ENCODE data around the gene KLHL29. TPM values are rescaled to one million over a fixed set of nuclear protein-coding genes. Genes with fewer than 3 reads are reported as not detected.

Gene KLHL29
- polyA plus RNA-seq, 6 donors from 2014 or later, result 0.08 to 0.50 (median 0.28) TPM; not detected in 2

GRCh38 chr2:23422089-23423061 is 37.4 kb downstream of the KLHL29 start:
- H3K4me3 Mint-ChIP-seq, result no peak overlapping the region
- H3K9me3 Mint-ChIP-seq, result no peaks in the 10 kb centered on the region
- ATAC-seq (ENCODE audit: low read depth in 2 of 2) (no peak), DNase-seq (no peak)
- H3K27ac Mint-ChIP-seq, result no peak overlapping the region
- peaks cover 0 to 7% (median 0%) of the 10 kb centered on the region in 3 donors for H3K27me3 Mint-ChIP-seq
- H3K36me3 Mint-ChIP-seq, result no peaks in the 10 kb centered on the region
- no peaks in the 10 kb centered on the region for H3K4me1 Mint-ChIP-seq

DNA sequence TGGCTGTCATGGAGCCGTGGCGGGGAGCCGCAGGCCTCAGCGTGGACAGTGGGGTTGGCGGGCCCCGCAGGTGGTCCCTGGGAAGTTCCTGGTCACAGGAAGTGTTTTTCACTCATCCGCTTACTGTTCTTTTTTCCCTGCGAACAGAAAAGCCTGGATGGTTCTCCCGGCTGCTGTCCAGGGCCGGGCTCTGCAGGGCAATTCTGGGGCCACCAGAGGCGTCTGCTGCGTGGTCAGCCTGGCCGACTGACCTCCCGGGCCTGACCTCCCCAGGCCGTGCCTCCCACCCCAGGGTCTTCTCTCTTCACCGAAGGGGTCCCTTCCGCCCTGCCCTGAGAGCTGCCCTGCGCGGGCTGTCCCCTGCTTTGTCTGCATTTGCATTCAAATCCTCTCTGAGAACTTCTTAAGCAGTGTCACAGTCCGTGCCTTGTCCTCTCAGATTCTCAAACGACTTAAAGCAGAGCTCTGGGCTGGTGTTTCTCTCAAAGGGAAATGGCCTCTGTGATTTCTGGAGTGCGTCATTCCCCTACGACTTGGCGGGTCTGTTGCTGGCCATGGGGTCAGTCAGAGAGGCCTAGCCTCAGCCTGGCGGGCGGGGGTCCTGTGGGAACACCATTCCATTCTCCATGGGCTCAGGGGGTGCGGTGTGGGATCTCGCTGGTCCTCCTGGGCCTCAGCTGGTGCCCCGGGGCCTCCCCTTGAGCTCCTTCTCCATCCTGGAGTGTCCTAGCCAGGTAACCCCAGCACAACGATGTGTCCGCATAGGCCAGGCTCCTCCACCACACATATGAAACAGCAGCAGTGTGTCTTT is 38.3 kb downstream of the KLHL29 start:
- ATAC-seq (ENCODE audit: low read depth in 2 of 2), result no peak
- no peak overlapping the region for H3K4me3 Mint-ChIP-seq

GRCh38 chr2:23423873-23424680 is 39.1 kb downstream of the KLHL29 start:
- Mint-ChIP-seq H3K9me3 (no peaks in the 10 kb centered on the region), H3K27ac (no peak overlapping the region), H3K4me3 (no peak overlapping the region), H3K4me1 (no peaks in the 10 kb centered on the region), H3K27me3 (peaks cover 0 to 7% (median 0%) of the 10 kb centered on the region in 3 donors), H3K36me3 (no peaks in the 10 kb centered on the region)
- DNase-seq (no peak), ATAC-seq (ENCODE audit: low read depth in 2 of 2) (no peak)

More for the DNA sequence above, 38.3 kb downstream of the KLHL29 start:
- DNase-seq, result no peak
- Mint-ChIP-seq H3K27me3 (peaks cover 0 to 7% (median 0%) of the 10 kb centered on the region in 3 donors), H3K27ac (no peak overlapping the region), H3K9me3 (no peaks in the 10 kb centered on the region), H3K4me1 (no peaks in the 10 kb centered on the region), H3K36me3 (no peaks in the 10 kb centered on the region)

- Mint-ChIP-seq H3K27ac (peak overlapping the region in 1 of 6 donors; percentile 39), H3K27me3 (peaks cover 3 to 7% (median 5%) of the 10 kb centered on the region in 3 donors), H3K4me3 (no peak overlapping the region), H3K36me3 (no peaks in the 10 kb centered on the region), H3K4me1 (no peaks in the 10 kb centered on the region), H3K9me3 (no peaks in the 10 kb centered on the region)
- ATAC-seq (ENCODE audit: low read depth in 2 of 2), result no peak
- no peak for DNase-seq
Measured at GRCh38 chr2:23425338-23425871, 40.4 kb downstream of the KLHL29 start.

DNA sequence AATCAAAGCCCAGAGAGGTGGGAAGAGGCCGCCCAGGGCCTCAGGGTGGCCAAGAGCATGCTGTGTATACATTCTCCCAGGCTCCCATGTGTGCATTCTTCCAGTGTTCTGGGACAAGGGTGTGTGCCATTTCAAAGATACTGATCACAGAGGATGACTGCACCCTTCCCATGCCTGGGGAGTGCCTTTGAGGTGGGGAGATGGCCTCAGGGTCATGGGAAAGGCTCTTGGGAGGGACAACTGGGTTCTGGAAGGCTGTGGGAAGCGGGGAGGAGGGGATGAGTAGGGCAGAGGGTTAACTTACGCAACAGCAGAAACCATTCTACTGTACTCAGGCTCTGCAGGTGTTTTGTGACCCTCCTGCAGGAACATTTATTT is 40.9 kb downstream of the KLHL29 start:
- no peaks in the 10 kb centered on the region for H3K9me3 Mint-ChIP-seq
- peaks cover 5 to 7% (median 7%) of the 10 kb centered on the region in 3 donors for H3K27me3 Mint-ChIP-seq
- peak overlapping the region in 1 of 6 donors; percentile 39 for H3K27ac Mint-ChIP-seq
- DNase-seq (no peak), ATAC-seq (ENCODE audit: low read depth in 2 of 2) (no peak)
- no peaks in the 10 kb centered on the region for H3K4me1 Mint-ChIP-seq
- H3K4me3 Mint-ChIP-seq, result no peak overlapping the region
- H3K36me3 Mint-ChIP-seq, result no peaks in the 10 kb centered on the region

- no peak for DNase-seq
- ATAC-seq (ENCODE audit: low read depth in 2 of 2), result no peak
- Mint-ChIP-seq H3K27ac (no peak overlapping the region), H3K4me3 (no peak overlapping the region), H3K4me1 (no peaks in the 10 kb centered on the region), H3K27me3 (peaks cover 7 to 9% (median 7%) of the 10 kb centered on the region in 3 donors), H3K36me3 (no peaks in the 10 kb centered on the region), H3K9me3 (no peaks in the 10 kb centered on the region)
Measured at GRCh38 chr2:23426263-23426905, 41.4 kb downstream of the KLHL29 start.

DNA sequence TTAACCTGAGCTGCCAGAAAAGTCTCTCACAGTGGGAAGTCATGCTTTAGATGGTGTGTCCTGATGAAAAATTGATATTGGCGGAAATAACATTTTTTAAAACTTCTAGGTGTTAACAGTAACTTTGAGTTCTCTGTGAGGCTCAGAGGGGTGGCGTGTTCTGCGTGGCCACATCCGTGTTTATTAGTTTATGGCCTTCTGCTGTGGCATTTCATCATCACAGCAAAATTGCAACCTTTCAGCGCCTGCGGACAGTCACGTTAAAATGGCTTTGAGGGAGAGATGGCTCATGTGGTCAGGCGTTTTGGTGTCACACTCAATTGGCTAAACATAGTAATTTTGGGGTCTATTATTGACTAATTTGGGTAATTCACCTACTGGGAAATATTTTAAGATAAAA is 42.4 kb downstream of the KLHL29 start:
- ATAC-seq (ENCODE audit: low read depth in 2 of 2) (no peak), DNase-seq (no peak)
- H3K9me3 Mint-ChIP-seq, result no peaks in the 10 kb centered on the region
- no peak overlapping the region for H3K27ac Mint-ChIP-seq
- no peaks in the 10 kb centered on the region for H3K36me3 Mint-ChIP-seq
- no peak overlapping the region for H3K4me3 Mint-ChIP-seq
- peaks cover 7 to 15% (median 12%) of the 10 kb centered on the region in 3 donors for H3K27me3 Mint-ChIP-seq
- H3K4me1 Mint-ChIP-seq, result no peaks in the 10 kb centered on the region

DNA sequence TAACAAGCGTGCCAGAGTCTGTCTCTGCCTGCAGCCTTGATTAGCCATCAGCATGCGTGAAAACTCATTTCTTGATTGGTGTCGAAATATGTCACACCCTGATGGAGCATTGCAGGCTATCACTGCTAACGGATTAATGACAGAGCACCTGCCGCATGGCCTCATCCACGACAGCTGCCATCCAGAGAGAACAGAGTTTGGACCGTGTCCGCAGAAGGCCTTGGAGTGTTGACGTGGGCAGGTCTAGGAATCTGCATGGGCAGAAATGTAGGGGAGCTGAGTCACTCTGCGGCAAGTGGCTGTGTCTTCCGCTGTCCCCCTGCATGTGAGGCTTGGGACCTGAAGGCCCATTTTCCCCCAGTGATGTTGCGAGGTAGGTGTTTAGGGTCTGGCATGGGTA is 43.0 kb downstream of the KLHL29 start:
- Mint-ChIP-seq H3K27me3 (peaks cover 7 to 18% (median 12%) of the 10 kb centered on the region in 3 donors), H3K4me3 (no peak overlapping the region), H3K27ac (no peak overlapping the region), H3K36me3 (no peaks in the 10 kb centered on the region), H3K4me1 (no peaks in the 10 kb centered on the region), H3K9me3 (peaks cover 0 to 2% (median 0%) of the 10 kb centered on the region in 7 donors)
- ATAC-seq (ENCODE audit: low read depth in 2 of 2), result no peak
- DNase-seq, result no peak

GRCh38 chr2:23429036-23429435 is 44.1 kb downstream of the KLHL29 start:
- Mint-ChIP-seq H3K4me3 (peak overlapping the region in 1 of 8 donors; percentile 34), H3K4me1 (peaks cover 0 to 3% (median 0%) of the 10 kb centered on the region in 3 donors), H3K9me3 (peaks cover 0 to 2% (median 0%) of the 10 kb centered on the region in 7 donors), H3K27ac (peak overlapping the region in 1 of 6 donors; percentile 57), H3K27me3 (peaks cover 7 to 12% (median 12%) of the 10 kb centered on the region in 3 donors), H3K36me3 (no peaks in the 10 kb centered on the region)
- no peak for DNase-seq
- ATAC-seq (ENCODE audit: low read depth in 2 of 2), result no peak

- H3K9me3 Mint-ChIP-seq, result peaks cover 0 to 2% (median 0%) of the 10 kb centered on the region in 7 donors
- H3K27ac Mint-ChIP-seq, result no peak overlapping the region
- DNase-seq (no peak), ATAC-seq (ENCODE audit: low read depth in 2 of 2) (no peak)
- H3K4me1 Mint-ChIP-seq, result peaks cover 0 to 3% (median 0%) of the 10 kb centered on the region in 3 donors
- H3K36me3 Mint-ChIP-seq, result no peaks in the 10 kb centered on the region
- H3K4me3 Mint-ChIP-seq, result no peak overlapping the region
- H3K27me3 Mint-ChIP-seq, result peaks cover 14 to 18% (median 16%) of the 10 kb centered on the region in 3 donors
Measured at GRCh38 chr2:23430263-23430662, 45.3 kb downstream of the KLHL29 start.

GRCh38 chr2:23432531-23432930 is 47.6 kb downstream of the KLHL29 start:
- Mint-ChIP-seq H3K36me3 (no peaks in the 10 kb centered on the region), H3K4me3 (no peak overlapping the region), H3K4me1 (peaks cover 0 to 10% (median 0%) of the 10 kb centered on the region in 3 donors), H3K27me3 (peaks cover 21 to 27% (median 26%) of the 10 kb centered on the region in 3 donors), H3K9me3 (peaks cover 0 to 2% (median 0%) of the 10 kb centered on the region in 7 donors), H3K27ac (no peak overlapping the region)
- no peak for DNase-seq
- no peak for ATAC-seq (ENCODE audit: low read depth in 2 of 2)

DNA sequence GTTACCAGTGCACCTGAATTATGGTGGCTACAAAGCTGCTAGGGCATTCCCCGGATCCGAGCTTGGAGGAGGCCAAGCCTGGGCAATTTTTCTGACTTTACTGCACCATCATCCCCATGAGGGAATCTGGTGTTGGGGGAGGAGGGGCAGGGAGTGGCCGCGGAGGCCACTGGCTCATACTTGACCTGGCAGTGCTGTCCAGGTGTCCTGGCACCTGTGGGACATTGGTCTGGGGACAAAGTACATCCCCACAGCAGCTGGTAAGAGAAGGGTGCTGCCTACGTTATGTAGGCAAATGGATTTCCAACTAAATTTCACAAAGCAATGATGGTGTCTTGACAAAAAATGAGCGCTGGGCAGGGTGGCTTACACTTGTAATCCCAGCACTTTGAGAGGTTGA is 48.3 kb downstream of the KLHL29 start:
- Mint-ChIP-seq H3K9me3 (peaks cover 0 to 2% (median 0%) of the 10 kb centered on the region in 7 donors), H3K4me1 (peaks cover 0 to 10% (median 0%) of the 10 kb centered on the region in 3 donors), H3K27me3 (peaks cover 21 to 27% (median 26%) of the 10 kb centered on the region in 3 donors), H3K4me3 (peak overlapping the region in 1 of 8 donors; percentile 74), H3K36me3 (no peaks in the 10 kb centered on the region), H3K27ac (no peak overlapping the region)
- DNase-seq (no peak), ATAC-seq (ENCODE audit: low read depth in 2 of 2) (no peak)
